DMS114 treated with DMSO at 0.1 percent for 48 hours (cell line): ENCODE data around the gene CACNA1H.
A peak's percentile ranks its signal among the peaks of the same experiment; 100 is the strongest.

Source experiments
- DNase-seq: peaks from one replicate; lab custom pipeline; 2025; ENCODE audit not compliant: unreplicated experiment; lab: John Stamatoyannopoulos, UW

The CACNA1H gene

GRCh38 chr16:1141716-1142115 is 11.2 kb upstream of the CACNA1H start:
- no peak for DNase-seq

DNA sequence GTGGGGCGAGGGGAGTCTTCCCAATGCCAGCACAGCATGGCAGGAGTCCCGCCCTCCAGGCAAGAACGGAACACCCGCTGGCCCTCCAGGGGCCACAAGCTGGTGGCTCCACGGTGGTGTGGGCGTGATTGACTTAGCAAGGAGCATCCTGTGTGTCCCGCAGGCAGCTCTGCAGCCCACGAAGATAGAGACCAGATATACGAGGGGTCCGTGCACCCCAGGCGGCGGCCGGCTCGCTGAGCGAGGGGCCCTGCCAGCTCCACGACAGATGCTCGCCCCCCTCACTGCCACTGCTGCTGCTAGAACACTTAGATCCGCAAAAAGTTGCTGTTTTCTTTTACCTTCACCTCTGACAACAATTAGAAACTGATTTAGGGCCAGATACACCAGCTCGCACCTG is 10.0 kb upstream of the CACNA1H start:
- no peak for DNase-seq

DNA sequence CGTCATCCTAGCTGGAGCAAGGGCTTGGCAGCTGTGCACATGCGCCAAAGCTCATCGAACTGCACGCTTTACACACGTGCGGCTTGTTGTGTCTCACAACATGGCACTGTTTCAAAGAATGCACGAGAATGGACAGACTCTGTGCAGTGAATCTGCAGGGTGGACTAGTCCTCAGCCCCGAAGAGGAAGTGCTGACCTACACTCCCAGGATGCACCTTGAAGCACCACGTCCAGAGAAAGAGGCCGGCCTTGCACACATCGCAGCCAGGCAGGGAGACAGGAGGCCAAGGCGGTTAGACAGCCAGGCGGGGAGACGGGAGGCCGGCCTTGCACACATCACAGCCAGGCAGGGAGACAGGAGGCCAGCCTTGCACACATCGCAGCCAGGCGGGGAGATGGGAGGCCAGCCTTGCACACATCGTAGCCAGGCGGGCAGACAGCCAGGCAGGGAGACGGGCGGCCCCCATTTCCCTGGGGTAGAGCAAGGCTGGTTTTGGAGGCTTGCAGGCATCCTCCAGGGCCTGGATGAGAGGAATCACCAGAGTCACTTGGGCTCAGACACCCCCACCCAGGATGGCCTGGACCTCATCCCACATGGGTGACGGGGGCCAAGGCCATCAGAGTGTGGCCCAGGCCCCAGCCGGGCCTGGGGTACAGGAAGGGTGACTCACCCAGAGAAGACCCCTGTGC is 9.0 kb upstream of the CACNA1H start:
- DNase-seq, result no peak

DNA sequence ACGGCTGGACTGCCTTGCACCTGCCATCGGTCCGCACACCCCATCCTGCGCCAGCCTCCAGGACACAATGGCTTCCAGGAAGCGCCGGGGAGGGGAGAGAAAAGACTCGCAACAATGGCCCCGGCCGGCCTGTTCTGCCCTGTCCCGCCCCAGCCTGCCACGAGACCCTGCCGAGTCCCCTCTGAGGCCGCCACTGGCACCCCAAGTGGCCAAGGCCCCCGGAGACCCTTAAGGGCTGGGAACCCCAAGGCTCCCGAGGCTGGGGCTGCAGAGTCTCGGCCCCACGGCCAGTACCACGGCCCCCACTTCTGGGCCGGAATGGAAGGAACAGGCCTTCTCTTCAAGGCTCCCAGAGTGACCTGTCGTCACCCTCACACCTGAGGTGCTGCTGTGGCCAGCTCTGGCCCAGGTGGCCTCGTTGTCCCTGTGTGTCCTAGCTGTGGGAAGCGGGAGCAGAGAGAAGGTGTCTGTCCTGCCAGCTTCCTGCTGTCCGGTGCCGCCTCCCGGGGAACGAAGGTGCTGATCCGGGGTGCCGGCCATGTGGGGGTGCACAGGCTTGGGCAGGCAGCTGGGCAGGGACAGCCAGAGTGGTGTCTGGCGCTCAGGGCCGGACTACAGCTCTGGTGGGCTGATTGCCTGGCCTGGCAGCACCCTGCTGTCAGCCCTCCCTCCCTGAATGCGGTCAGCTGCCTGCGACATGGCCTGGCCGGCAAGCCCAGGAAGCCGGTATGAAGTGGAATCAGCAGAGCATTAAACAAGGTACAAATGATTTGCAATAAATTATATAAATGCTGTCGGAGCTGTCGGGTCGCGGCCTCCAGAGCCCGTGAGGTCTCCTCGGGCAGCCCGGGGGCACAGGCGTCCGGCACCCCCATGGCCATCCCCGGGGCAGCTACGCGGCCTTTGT is 8.2 kb upstream of the CACNA1H start:
- DNase-seq, result no peak

DNA sequence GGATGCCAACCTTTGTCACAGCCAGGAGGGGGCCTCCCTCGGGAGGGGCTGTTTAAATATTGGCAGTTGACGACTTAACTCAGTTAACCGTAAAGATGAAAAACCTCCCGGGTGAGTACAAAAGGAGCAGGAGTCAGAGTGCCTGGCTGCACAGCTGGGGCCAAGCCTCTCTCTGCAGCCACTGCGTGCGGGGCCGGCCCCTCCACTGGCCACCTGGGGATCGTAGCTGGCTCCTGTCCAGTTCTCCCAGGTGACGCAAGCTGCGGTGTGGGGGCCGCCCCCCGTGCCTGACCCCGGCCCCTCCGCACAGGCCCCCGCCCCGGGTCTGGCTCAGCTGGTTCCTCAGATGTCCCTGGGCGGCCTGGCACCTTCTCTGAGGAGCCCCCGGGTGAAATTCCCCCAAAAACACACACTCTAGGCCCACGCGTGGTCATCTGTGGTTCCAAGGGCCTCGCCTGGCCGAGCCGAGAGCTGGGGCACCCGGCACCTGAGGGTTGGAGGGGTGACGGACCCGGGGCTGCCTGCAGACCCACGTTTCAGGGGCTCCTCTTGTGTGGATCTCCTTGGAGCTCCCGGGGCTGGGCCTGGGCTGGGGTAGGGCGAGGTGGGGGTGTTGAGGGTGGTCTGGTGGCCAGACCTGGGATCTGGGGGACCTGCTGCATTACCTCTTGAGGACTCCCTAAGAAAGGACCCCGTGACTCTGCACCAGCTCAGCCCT is 7.4 kb upstream of the CACNA1H start:
- no peak for DNase-seq

GRCh38 chr16:1146409-1146808 is 6.5 kb upstream of the CACNA1H start:
- no peak for DNase-seq

DNA sequence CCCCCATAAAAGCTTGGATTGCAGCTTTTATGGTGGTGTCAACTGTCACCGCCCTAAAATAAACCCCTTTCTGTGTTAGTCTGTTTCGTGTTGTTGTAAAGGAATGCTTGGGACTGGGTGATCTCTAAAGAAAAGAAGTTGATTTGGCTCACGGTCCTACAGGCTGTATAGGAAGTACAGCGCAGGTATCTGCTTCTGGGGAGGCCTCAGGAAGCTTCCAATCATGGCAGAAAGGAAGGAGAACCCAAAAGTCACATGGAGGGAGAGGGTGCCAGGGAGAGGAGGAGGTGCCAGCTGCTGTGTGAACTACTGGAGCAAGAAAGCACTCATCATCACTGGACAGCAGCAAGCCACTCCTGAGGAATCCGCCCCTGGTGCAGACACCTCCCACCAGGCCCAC is 5.9 kb upstream of the CACNA1H start:
- DNase-seq, result no peak

DNA sequence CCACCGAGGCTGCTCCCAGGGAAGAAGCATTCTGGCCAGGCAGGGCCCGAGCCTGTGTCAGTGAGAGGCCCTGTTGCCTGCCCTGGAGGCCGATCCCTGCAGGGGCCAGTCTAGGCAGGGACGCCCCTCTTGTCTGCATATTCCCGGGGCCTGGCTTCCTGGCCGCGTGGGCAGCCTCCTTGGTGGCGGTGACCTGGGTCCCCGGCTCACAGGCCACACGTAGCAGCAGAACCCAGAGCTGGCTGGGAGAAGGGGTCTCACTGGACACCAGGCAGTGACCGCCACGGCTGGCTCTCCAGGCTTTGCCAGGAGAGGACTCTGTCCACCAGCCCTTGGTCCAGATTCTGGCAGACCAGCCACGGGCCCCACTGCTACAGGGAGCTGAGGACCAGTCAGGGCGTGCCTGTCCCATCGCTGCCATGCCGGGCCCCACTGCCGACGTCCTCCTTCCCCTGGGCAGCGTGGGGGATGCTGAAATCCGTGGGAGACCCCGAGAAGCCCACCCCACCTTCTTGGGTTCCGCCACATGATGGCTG is 3.7 kb upstream of the CACNA1H start:
- DNase-seq, result no peak

DNA sequence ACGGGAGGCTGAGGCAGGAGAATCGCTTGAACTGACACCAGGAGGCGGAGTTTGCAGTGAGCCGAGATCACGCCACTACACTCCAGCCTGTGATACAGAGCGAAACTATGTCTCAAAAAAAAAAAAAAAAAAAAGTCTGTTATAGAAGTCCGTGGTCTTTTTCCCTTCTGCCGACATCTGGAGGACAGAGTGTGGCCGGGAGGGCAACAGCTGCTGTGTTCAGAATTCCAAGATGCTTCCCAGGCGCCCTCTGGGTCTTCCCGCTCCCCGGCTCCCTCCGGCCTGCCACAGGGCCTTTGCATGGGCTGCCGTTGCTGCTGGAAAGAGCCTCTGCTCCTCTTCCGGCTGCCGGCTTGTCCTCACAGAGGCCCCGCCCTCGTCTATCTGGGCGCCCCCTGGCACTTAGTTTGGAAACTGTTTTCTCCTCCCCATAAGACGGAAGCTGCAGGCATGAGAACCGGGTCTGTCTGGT is 2.4 kb upstream of the CACNA1H start:
- DNase-seq, result peak; percentile 6

- no peak for DNase-seq
Measured at GRCh38 chr16:1151424-1152122, 1.3 kb upstream of the CACNA1H start.

DNA sequence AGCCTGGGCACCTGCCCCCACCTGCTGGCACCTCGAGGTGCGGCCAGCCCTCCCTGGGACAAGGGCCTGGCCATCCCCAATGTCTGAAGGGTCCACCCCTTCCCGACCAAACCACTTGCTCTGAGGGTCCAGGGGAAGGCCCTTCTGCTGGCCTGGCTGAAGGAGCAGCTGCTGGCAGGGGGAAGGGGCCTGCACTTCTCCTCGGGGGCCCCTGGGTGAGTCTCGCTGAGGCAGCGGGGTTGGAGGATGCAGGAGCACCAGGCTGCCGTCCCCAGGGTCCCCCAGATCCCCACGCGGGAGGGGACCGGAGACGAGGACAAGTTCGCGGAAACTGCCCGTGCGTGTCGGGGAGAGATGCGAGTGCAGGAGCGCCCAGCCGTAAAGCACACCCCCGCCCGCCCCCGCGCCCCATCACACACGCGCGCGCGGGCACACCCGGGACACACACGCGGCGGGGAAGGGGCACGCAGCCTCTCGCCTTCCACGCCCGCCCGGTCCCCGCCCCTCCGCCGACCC is 725 bp upstream of the CACNA1H start:
- DNase-seq, result no peak

- no peak for DNase-seq
Measured at GRCh38 chr16:1153480-1154160, 714 bp downstream of the CACNA1H start.

GRCh38 chr16:1154291-1154886 is 1.5 kb downstream of the CACNA1H start:
- no peak for DNase-seq

GRCh38 chr16:1154887-1155331 is 2.0 kb downstream of the CACNA1H start:
- no peak for DNase-seq

DNA sequence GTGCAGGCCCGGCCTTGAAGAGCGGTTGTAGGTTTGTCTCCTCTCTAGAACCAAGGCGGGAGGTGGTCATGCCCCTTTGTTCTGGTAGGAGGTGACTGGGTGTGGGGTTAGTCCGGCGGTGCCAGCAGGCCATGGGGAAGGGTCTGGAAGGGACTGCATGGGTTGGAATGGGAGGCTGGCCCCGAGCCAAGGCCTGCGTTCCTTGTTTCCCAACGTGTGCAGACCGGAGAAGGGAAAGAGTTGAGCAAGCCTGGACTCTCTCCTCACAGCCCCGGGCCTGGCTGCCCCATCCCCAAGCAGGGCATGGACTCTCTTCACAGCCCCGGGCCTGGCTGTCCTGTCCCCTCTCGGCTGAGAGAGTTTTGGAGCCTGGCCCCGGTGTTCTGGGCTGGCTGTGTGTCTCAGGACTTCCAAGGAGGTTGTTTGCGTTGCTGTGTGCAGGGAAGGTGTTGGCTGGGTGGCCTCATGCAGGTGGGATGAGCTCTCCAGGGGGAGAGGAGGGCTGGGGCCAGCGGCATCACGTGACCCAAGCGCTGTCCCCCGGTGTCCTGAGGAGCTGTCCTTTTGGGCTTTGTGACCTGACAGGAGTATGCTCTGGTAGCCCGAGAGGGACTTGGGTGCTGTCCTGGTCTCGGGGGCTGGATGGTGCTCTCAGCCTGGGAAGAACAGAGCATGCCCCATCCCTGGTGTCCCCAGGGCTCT is 2.6 kb downstream of the CACNA1H start:
- no peak for DNase-seq

- DNase-seq, result no peak
Measured at GRCh38 chr16:1156055-1156982, 3.4 kb downstream of the CACNA1H start.

DNA sequence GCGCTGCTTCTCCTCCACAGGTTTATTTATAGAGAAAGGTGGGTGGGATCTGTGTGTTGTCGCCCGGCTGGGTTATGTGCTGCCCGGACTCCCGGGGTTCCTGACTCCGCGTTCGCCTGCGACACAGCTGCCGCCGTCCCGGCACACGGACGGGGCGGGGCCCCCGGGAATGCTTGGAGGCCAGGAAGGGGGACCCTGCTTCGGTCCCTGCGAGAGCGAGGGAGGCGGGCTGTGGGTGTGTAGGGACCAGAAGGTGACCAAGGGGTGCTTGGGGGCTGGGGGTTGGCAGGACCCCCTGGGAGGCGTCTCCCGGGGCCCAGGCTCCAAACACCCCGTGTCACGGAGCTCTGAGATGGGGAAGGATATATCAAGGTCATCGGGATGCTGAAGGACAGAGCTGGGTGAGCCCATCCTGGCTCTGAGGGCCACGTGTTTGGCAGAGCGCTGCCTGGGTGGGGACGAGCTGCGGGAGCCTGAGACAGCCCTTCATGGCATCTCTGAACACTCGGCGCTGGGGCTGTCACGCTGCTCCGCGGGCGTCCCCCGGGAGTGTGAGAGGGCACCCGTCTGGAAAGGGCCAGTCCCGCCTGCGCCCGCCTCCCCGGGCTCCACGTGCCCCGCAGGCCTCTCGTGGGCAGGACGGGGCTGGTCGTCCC is 4.2 kb downstream of the CACNA1H start:
- DNase-seq, result no peak
